ENCODE data around the gene DCAF11.

DCAF11 gene

GRCh38 chr14:24160850-24161804, 46.5 kb downstream of the DCAF11 start, which contains the start of gene IRF9:
Gene IRF9 (plus strand): TSS chr14:24161265. CDS start chr14:24162145, 880 bp downstream.
- peak within 1 kb of the TSS; percentile 94 for H3K27ac ChIP-seq (ENCODE audit: low read depth, low read length)
- H3K4me3 ChIP-seq (ENCODE audit: low read depth in 1 of 2, low read length in 2 of 2) = peak within 1 kb of the TSS; percentile 78 to 93
- no peaks in the 10 kb centered on the region for H3K9me3 ChIP-seq (ENCODE audit: low read length)
- no peaks in the 10 kb centered on the region for H3K27me3 ChIP-seq (ENCODE audit: control insufficient read depth in 1 of 2, insufficient read depth in 2 of 2, low read length in 2 of 2)
- peaks cover 66% of the 10 kb centered on the region for H3K36me3 ChIP-seq (ENCODE audit: insufficient read depth, low read length)
- peak within 1 kb of the TSS; percentile 91 for H3K9ac ChIP-seq (ENCODE audit: low read length)
- peaks cover 26% of the 10 kb centered on the region for H3K4me1 ChIP-seq (ENCODE audit: insufficient read depth, low read length)

GRCh38 chr14:24162093-24162492, 47.5 kb downstream of the DCAF11 start:
- H3K27ac ChIP-seq (ENCODE audit: low read depth, low read length) = peak overlapping the region; percentile 94

GRCh38 chr14:24164518-24164991, 50.0 kb downstream of the DCAF11 start:
- Histone ChIP-seq H3K9ac (ENCODE audit: low read length) (no peak overlapping the region), H3K27ac (ENCODE audit: low read depth, low read length) (no peak overlapping the region), H3K4me1 (ENCODE audit: insufficient read depth, low read length) (peaks cover 26% of the 10 kb centered on the region), H3K9me3 (ENCODE audit: low read length) (no peaks in the 10 kb centered on the region), H3K4me3 (ENCODE audit: low read depth in 1 of 2, low read length in 2 of 2) (no peak overlapping the region), H3K27me3 (ENCODE audit: control insufficient read depth in 1 of 2, insufficient read depth in 2 of 2, low read length in 2 of 2) (no peaks in the 10 kb centered on the region), H3K36me3 (ENCODE audit: insufficient read depth, low read length) (peaks cover 54% of the 10 kb centered on the region)

More at GRCh38 chr14:24162093-24162492, 47.5 kb downstream of the DCAF11 start:
- Histone ChIP-seq H3K27me3 (ENCODE audit: control insufficient read depth in 1 of 2, insufficient read depth in 2 of 2, low read length in 2 of 2) (no peaks in the 10 kb centered on the region), H3K9ac (ENCODE audit: low read length) (peak overlapping the region; percentile 91), H3K36me3 (ENCODE audit: insufficient read depth, low read length) (peaks cover 69% of the 10 kb centered on the region), H3K9me3 (ENCODE audit: low read length) (no peaks in the 10 kb centered on the region), H3K4me3 (ENCODE audit: low read depth in 1 of 2, low read length in 2 of 2) (peak overlapping the region; percentile 78 to 93), H3K4me1 (ENCODE audit: insufficient read depth, low read length) (peaks cover 26% of the 10 kb centered on the region)

DNA sequence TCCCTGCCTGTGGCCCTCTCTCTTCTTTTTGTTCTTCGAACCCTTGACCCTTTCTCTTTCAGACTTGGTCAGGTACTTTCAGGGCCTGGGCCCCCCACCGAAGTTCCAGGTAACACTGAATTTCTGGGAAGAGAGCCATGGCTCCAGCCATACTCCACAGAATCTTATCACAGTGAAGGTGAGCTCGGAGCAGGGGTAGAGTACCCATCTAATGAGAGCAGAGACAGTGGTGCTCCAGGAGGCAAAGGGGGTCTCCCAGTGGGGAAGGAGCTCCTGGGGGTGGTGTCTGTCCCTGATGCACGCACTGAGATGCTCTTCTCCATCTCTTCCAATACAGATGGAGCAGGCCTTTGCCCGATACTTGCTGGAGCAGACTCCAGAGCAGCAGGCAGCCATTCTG, 51.2 kb downstream of the DCAF11 start:
- no peaks in the 10 kb centered on the region for H3K27me3 ChIP-seq (ENCODE audit: control insufficient read depth in 1 of 2, insufficient read depth in 2 of 2, low read length in 2 of 2)
- H3K27ac ChIP-seq (ENCODE audit: low read depth, low read length) = no peak overlapping the region
- H3K9ac ChIP-seq (ENCODE audit: low read length) = no peak overlapping the region
- no peak overlapping the region for H3K4me3 ChIP-seq (ENCODE audit: low read depth in 1 of 2, low read length in 2 of 2)
- H3K36me3 ChIP-seq (ENCODE audit: insufficient read depth, low read length) = peaks cover 42% of the 10 kb centered on the region
- H3K4me1 ChIP-seq (ENCODE audit: insufficient read depth, low read length) = peaks cover 21% of the 10 kb centered on the region
- H3K9me3 ChIP-seq (ENCODE audit: low read length) = no peaks in the 10 kb centered on the region

DNA sequence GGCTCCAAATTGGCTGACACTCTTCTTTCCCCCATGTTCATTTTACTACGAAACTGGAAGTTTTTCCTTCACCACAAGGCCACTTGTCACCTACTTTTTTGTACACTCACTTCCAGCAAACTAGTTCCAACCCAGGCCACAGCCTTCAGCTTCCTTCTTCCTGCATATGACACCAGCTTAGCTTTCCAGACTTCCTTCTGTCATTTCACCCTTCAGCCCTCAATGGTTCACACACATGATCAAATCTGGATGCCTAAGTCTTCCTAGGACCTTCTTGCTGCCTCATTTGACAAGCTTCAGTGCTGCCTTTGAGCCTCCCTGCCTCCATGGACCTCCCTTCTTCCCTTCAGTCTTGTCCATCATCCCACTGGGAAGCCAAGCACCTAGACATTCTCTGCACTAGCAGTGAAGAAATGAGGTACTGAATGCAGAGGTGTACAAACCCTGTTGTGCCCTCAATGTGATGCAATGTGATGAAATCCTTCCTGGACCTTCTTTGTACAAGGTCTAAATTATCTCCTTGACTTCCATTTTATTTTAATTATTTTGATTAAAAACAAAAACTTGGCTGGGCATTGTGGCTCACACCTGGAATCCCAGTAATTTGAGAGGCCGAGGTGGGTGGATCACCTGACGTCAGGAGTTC, 53.0 kb downstream of the DCAF11 start:
- H3K4me3 ChIP-seq (ENCODE audit: low read depth in 1 of 2, low read length in 2 of 2) = no peak overlapping the region
- no peaks in the 10 kb centered on the region for H3K27me3 ChIP-seq (ENCODE audit: control insufficient read depth in 1 of 2, insufficient read depth in 2 of 2, low read length in 2 of 2)
- no peak overlapping the region for H3K9ac ChIP-seq (ENCODE audit: low read length)
- no peak overlapping the region for H3K27ac ChIP-seq (ENCODE audit: low read depth, low read length)
- H3K9me3 ChIP-seq (ENCODE audit: low read length) = no peaks in the 10 kb centered on the region
- peaks cover 9% of the 10 kb centered on the region for H3K4me1 ChIP-seq (ENCODE audit: insufficient read depth, low read length)
- H3K36me3 ChIP-seq (ENCODE audit: insufficient read depth, low read length) = peaks cover 42% of the 10 kb centered on the region

DNA sequence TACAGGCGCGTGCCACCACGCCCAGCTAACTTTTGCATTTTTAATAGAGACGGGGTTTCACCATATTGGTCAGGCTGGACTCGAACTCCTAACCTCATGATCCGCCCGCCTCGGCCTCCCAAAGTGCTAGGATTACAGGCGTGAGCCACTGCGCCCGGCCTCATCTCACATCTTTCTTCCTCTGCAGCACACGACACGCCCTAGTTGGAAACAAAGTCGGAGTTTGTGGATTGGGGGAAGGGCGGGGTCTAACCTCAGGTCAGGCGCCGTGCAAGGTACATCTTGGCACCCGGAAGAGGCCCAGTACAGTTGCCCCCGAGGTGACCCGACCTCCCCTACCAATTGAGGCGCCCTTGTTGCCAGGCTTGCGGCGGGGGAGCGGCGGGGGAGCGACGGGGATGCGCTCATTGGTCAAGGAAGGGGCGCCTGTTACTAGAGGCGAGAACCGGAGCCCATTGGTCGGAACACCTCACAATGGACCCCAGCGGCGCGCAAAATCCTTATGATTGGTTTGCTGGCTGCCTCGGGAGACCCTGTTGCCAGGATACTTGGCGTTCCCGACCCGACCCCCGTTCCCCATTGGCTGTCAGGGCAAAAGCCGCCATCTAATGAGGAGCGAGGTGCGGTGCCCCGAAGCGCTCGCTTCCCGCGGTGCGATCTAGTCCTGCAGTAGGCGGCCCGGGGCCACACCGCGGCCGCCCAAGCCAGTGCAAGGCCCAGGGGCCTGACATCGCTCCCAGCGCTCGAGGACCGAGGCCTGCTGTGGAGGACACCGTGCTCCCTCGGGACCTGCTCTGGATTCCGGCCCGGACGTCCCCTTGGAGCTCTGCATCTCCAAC, 57.1 kb downstream of the DCAF11 start, which contains the start of gene REC8:
REC8 (plus strand) TSS at position 659 of the 839 bp plus-strand sequence. CDS start 473 bp downstream, outside the sequence.
- Histone ChIP-seq H3K27me3 (ENCODE audit: control insufficient read depth in 1 of 2, insufficient read depth in 2 of 2, low read length in 2 of 2) (no peaks in the 10 kb centered on the region), H3K9me3 (ENCODE audit: low read length) (no peaks in the 10 kb centered on the region), H3K4me3 (ENCODE audit: low read depth in 1 of 2, low read length in 2 of 2) (peak within 1 kb of the TSS; percentile 21 to 64), H3K27ac (ENCODE audit: low read depth, low read length) (peak within 1 kb of the TSS; percentile 56), H3K36me3 (ENCODE audit: insufficient read depth, low read length) (peaks cover 6% of the 10 kb centered on the region), H3K9ac (ENCODE audit: low read length) (no peak within 1 kb of the TSS), H3K4me1 (ENCODE audit: insufficient read depth, low read length) (no peaks in the 10 kb centered on the region)

DNA sequence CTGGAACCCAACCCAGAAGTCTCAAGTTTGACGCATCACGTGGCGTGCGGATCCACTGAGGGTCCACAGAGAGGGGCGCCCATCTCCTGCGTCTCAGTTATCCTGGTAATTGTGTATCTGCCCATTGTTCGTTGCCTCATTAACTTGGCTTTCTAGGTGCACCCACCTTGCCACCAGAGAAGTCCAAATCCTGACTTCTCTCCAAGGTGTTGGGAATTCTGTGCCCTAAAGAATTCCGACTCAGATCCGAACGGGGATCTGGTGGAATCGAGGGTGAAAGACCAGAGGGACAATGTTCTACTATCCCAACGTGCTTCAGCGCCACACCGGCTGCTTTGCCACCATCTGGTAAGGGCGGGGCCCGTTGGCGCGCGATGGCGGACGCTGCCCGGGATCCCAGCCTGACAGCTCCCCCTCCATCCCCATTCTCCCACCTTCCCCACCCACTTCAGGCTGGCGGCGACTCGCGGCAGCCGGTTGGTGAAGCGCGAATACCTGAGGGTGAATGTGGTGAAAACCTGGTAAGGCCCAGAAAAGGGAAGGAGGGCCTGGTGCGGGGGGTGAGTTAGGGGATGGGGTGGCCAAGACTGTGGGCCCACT, 57.8 kb downstream of the DCAF11 start:
- Histone ChIP-seq H3K9ac (ENCODE audit: low read length) (no peak overlapping the region), H3K27ac (ENCODE audit: low read depth, low read length) (peak overlapping the region; percentile 34), H3K36me3 (ENCODE audit: insufficient read depth, low read length) (peaks cover 10% of the 10 kb centered on the region), H3K4me1 (ENCODE audit: insufficient read depth, low read length) (no peaks in the 10 kb centered on the region), H3K9me3 (ENCODE audit: low read length) (no peaks in the 10 kb centered on the region), H3K4me3 (ENCODE audit: low read depth in 1 of 2, low read length in 2 of 2) (peak overlapping the region; percentile 21 to 64), H3K27me3 (ENCODE audit: control insufficient read depth in 1 of 2, insufficient read depth in 2 of 2, low read length in 2 of 2) (no peaks in the 10 kb centered on the region)

GRCh38 chr14:24172871-24173281, 58.3 kb downstream of the DCAF11 start:
- Histone ChIP-seq H3K27ac (ENCODE audit: low read depth, low read length) (peak overlapping the region; percentile 34), H3K9me3 (ENCODE audit: low read length) (no peaks in the 10 kb centered on the region), H3K4me1 (ENCODE audit: insufficient read depth, low read length) (no peaks in the 10 kb centered on the region), H3K4me3 (ENCODE audit: low read depth in 1 of 2, low read length in 2 of 2) (no peak overlapping the region), H3K27me3 (ENCODE audit: control insufficient read depth in 1 of 2, insufficient read depth in 2 of 2, low read length in 2 of 2) (no peaks in the 10 kb centered on the region), H3K36me3 (ENCODE audit: insufficient read depth, low read length) (peaks cover 13% of the 10 kb centered on the region), H3K9ac (ENCODE audit: low read length) (no peak overlapping the region)

Measured in muscle layer of colon (tissue), 2 donors.